K562 (cell line): ENCODE results near the gene MMP10.

Source experiments
- EHMT2 ChIP-seq: fragments of 450-650 bp; IDR thresholded peaks from 2 replicates; pipeline ENCODE4 v1.6.1; 2018; ENCODE audit warnings: antibody characterized with exemption
- EP300 ChIP-seq: IDR thresholded peaks from 2 replicates; pipeline ENCODE4 v1.6.1; 2012; ENCODE audit warnings: low read length, improper control_type of control experiment
- FOS ChIP-seq: IDR thresholded peaks from 3 replicates; pipeline ENCODE4 v1.6.1; 2011; ENCODE audit not compliant: insufficient read length; ENCODE audit errors: extremely low read depth
- JUN ChIP-seq, 2 experiments: sonication (generic) in 1 of 2; formaldehyde crosslinking in 1 of 2; IDR thresholded peaks; 2 replicates each; pipeline versions ENCODE4 v1.6.1 to v1.8.0; 2012 to 2022; ENCODE audit warnings: borderline replicate concordance in 2 of 2, mild to moderate bottlenecking in 2 of 2, improper control_type of control experiment in 1 of 2, low read depth in 1 of 2, low read length in 1 of 2, missing genetic modification reagents in 1 of 2
- JUNB ChIP-seq: fragments of 450-650 bp; formaldehyde crosslinking; conservative IDR thresholded peaks from 2 replicates; pipeline ENCODE4 v1.4.0; 2020; ENCODE audit warnings: mild to moderate bottlenecking
- KDM5B ChIP-seq: fragments of 200-600 bp; sonication (generic); IDR thresholded peaks from 2 replicates; pipeline ENCODE4 v1.6.1; 2012; ENCODE audit warnings: low read depth, mild to moderate bottlenecking, moderate library complexity, low read length, control low read depth, inconsistent platforms; ENCODE audit not compliant: insufficient replicate concordance
- MYBL2 ChIP-seq, 2 experiments: fragments of 450-650 bp in 1 of 2; sonication (generic) in 1 of 2; formaldehyde crosslinking in 1 of 2; IDR thresholded peaks; 2 replicates each; pipeline versions ENCODE4 v1.6.1 to v1.8.1; 2017 to 2022; ENCODE audit warnings: borderline replicate concordance in 1 of 2, inconsistent platforms in 1 of 2, low read depth in 1 of 2, mild to moderate bottlenecking in 1 of 2, missing genetic modification reagents in 1 of 2, moderate library complexity in 1 of 2
- PHF8 ChIP-seq: fragments of 200-600 bp; sonication (generic); IDR thresholded peaks from 2 replicates; pipeline ENCODE4 v1.6.1; 2012; ENCODE audit warnings: mixed run types, mild to moderate bottlenecking, inconsistent platforms, low read length, moderate library complexity, borderline replicate concordance
- POLR2A ChIP-seq: fragments of 450-650 bp; conservative IDR thresholded peaks from 2 replicates; pipeline ENCODE4 v1.6.1; 2016
- SP2 ChIP-seq: IDR thresholded peaks from 2 replicates; pipeline ENCODE4 v1.6.1; 2011; ENCODE audit warnings: mild to moderate bottlenecking, low read depth, low read length, moderate library complexity; ENCODE audit not compliant: poor library complexity, severe bottlenecking; ENCODE audit errors: extremely low read depth
- STAG1 ChIP-seq: sonication (generic); formaldehyde crosslinking; IDR thresholded peaks from 2 replicates; pipeline ENCODE4 v1.5.0; 2020; ENCODE audit warnings: missing genetic modification reagents, borderline replicate concordance
- ZFP30 ChIP-seq: fragments of 250-450 bp; sonication (Bioruptor Pico); IDR thresholded peaks from 2 replicates; pipeline ENCODE4 v1.8.0; 2022; ENCODE audit warnings: moderate library complexity, mild to moderate bottlenecking, inconsistent platforms, borderline replicate concordance
- TF ChIP-seq, protein P1 (sequence below): IDR thresholded peaks from 2 replicates; pipeline ENCODE4 v1.6.1; 2014; ENCODE audit warnings: antibody characterized with exemption

DNA sequence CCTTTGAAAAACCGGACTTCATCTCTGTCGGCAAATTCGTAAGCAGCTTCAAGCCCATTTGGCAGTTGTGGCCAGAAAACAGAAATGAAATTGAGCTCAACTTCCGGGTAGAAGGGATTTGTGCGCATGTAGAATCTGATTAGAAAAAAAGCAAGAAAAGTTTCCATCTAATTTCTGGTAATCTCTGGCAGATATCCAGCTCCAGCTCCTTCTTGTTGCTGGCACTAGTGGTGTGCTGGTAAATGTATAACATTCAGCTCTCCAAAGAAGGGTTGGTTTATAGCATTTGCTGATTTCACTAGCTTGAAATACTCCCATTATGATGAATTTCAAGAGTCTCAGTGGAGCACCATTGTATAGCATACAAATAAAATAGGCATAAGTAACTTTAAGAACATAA is 12.2 kb upstream of the MMP10 start:
- no peak for TF ChIP-seq JUN (IDR thresholded peaks at IDR 0.05; ENCODE audit: borderline replicate concordance, low read depth, low read length)
- TF ChIP-seq JUN (CRISPR knock-in tag; IDR thresholded peaks at IDR 0.05; ENCODE audit: borderline replicate concordance), result no peak
- no peak for TF ChIP-seq FOS
- TF ChIP-seq ZFP30 (CRISPR knock-in tag), result no peak
- TF ChIP-seq STAG1 (CRISPR knock-in tag), result no peak
- TF ChIP-seq SP2, result no peak
- no peak for TF ChIP-seq KDM5B
- TF ChIP-seq POLR2A, result no peak
- no peak for TF ChIP-seq JUNB (CRISPR knock-in tag)
- no peak for TF ChIP-seq EHMT2
- no peak for TF ChIP-seq PHF8
- TF ChIP-seq MYBL2 (IDR thresholded peaks at IDR 0.05; ENCODE audit: low read depth), result no peak
- TF ChIP-seq MYBL2 (CRISPR knock-in tag; IDR thresholded peaks at IDR 0.05; ENCODE audit: borderline replicate concordance), result no peak
- TF ChIP-seq EP300, result no peak
- TF ChIP-seq, protein P1, sequence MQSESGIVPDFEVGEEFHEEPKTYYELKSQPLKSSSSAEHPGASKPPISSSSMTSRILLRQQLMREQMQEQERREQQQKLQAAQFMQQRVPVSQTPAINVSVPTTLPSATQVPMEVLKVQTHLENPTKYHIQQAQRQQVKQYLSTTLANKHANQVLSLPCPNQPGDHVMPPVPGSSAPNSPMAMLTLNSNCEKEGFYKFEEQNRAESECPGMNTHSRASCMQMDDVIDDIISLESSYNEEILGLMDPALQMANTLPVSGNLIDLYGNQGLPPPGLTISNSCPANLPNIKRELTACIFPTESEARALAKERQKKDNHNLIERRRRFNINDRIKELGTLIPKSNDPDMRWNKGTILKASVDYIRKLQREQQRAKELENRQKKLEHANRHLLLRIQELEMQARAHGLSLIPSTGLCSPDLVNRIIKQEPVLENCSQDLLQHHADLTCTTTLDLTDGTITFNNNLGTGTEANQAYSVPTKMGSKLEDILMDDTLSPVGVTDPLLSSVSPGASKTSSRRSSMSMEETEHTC, result no peak
